Heart left ventricle (tissue), 16 donors: ENCODE data around the gene SIGLEC15. TPM values are rescaled to one million over a fixed set of nuclear protein-coding genes. Genes with fewer than 3 reads are reported as not detected.

Experiments
- ATAC-seq, 4 donors: fragments of 200-7000 bp; cut with Tn5 transposase; one replicate each; pipeline ENCODE4 v1.9.1; 2020 to 2022; ENCODE audit warnings: moderate library complexity in 4 of 4, mild to moderate bottlenecking in 3 of 4, moderate number of reproducible peaks in 1 of 4
- DNase-seq, 5 donors: peaks; one replicate each; pipeline ENCODE4 v3.0.0-alpha.2; 2020
- H3K27ac ChIP-seq, 12 donors: fragments of 200-600 bp; sonication (generic) in 4 of 12; one replicate each; pipeline versions ENCODE4 v1.5.0 to v1.8.0; 2016 to 2022; ENCODE audit warnings: mild to moderate bottlenecking in 2 of 12
- H3K27me3 ChIP-seq, 9 donors: fragments of 200-600 bp; sonication (generic) in 2 of 9; one replicate each; pipeline versions ENCODE4 v1.5.1 to v1.8.0; 2016 to 2022; ENCODE audit warnings: mild to moderate bottlenecking in 3 of 9
- H3K36me3 ChIP-seq, 9 donors: fragments of 200-600 bp; sonication (generic) in 2 of 9; one replicate each; pipeline versions ENCODE4 v1.5.0 to v1.8.0; 2018 to 2022; ENCODE audit warnings: mild to moderate bottlenecking in 2 of 9
- H3K4me1 ChIP-seq, 12 donors: fragments of 200-600 bp; sonication (generic) in 4 of 12; one replicate each; pipeline versions ENCODE4 v1.5.0 to v1.8.0; 2016 to 2022; ENCODE audit warnings: mild to moderate bottlenecking in 3 of 12
- H3K4me3 ChIP-seq, 12 donors: fragments of 200-600 bp; sonication (generic) in 4 of 12; one replicate each; pipeline versions ENCODE4 v1.5.0 to v1.8.0; 2017 to 2022; ENCODE audit warnings: mild to moderate bottlenecking in 9 of 12, moderate library complexity in 4 of 12
- H3K9me3 ChIP-seq, 12 donors: fragments of 200-600 bp; sonication (generic) in 4 of 12; one replicate each; pipeline versions ENCODE4 v1.5.0 to v1.8.0; 2016 to 2022; ENCODE audit warnings: mild to moderate bottlenecking in 1 of 12
- CTCF ChIP-seq, 12 donors: fragments of 200-600 bp; sonication (generic) in 4 of 12; IDR thresholded peaks; one replicate each; pipeline versions ENCODE4 v1.5.0 to v1.8.0; 2018 to 2022; ENCODE audit warnings: antibody characterized with exemption in 12 of 12, mild to moderate bottlenecking in 5 of 12
- POLR2A ChIP-seq, 2 donors: fragments of 450-650 bp; IDR thresholded peaks; one replicate each; pipeline ENCODE4 v1.6.1; 2017; ENCODE audit warnings: antibody characterized with exemption in 2 of 2, mild to moderate bottlenecking in 2 of 2, moderate library complexity in 2 of 2
- WGBS, 4 donors: extraction: QIAGEN DNeasy Blood & Tissue Kit in 2 of 4; methylation state at CpG; one replicate each; pipeline versions ENCODE4 v1.1.5 to v1.1.7; 2013 to 2018; 5-methylcytosine and 5-hydroxymethylcytosine counted together
- intact Hi-C, 10 donors: fragments of 100-400 bp; cut with DNase I; formaldehyde crosslinking; loops; one replicate each; pipeline versions ENCODE4 v1.11.1 to v1.14.2; 2022
- polyA plus RNA-seq, 2 donors: library from polyadenylated mRNA; stranded (reverse); fragments of 200-250 nt; gene quantifications; one replicate each; pipeline ENCODE4 v1.2.3, GENCODE V29; 2013
- total RNA-seq, 9 donors: library from RNA; depleted of rRNA in 2 of 9; stranded (reverse); fragments of >200 nt in 2 of 9; fragmentation: NEBNext Ultra II Directional in 3 of 9; extraction: Animal tissue kit (Norgen Biotek cat#: 25700) in 3 of 9; gene quantifications; one replicate each; pipeline versions ENCODE4 v1.1.0 to v1.2.4, GENCODE V29; 2016 to 2023
- donor health status: ischemic (EF 13 %, LVEDD 7.1; RV severe dilation, severe dysfunction).
- donor health status: healthy with polysubstance abuse.
- donor health status: DM: no; HTN: yes; CAD: no.
- donor health status: DM: no; HTN: no; CAD: no.
- donor health status: ischemic (EF 25% LVEDD 6.9; RV normal size, moderate dysfunction).
- donor health status: ischemic (EF 25% LVEDD 5.7; RV mildly dilated, moderate dysfunction).
- donor health status: healthy.
- donor health status: DM: yes; HTN: yes; CAD: no.
- donor health status: ischemic (EF 35%, LVEDD 5.7; RV mildly dilated, moderate dysfunction).
- donor health status: nonischemic (EF 11% LVEDD 7.7; RV severe dilation, severe dysfunction).
- donor health status: DM: yes; HTN: yes; CAD: no.
- donor health status: PGD.
- donor health status: ischemic (EF 29% LVEDD 5.4; RV normal size, mild dysfunction).
- donor health status: nonischemic (EF 23%, LVEDD 6.1; RV moderate dilation, normal function).

The SIGLEC15 gene
- total and polyA plus RNA-seq, 11 donors, result 0.08 to 0.77 (median 0.38) TPM; not detected in 4

- Histone ChIP-seq H3K36me3 (no peaks in the 10 kb centered on the region), H3K27ac (no peak overlapping the region), H3K4me3 (peak overlapping the region in 10 of 12 donors; percentile 23 to 48 (median 40)), H3K27me3 (peaks cover 7 to 39% (median 30%) of the 10 kb centered on the region in 9 donors), H3K4me1 (peaks cover 0 to 27% (median 14%) of the 10 kb centered on the region in 12 donors), H3K9me3 (no peaks in the 10 kb centered on the region)
- WGBS, 4 donors, result 9 to 15% (median 11%) methylated on average over 26 to 53 of the region's 53 CpGs
- TF ChIP-seq CTCF (IDR thresholded peaks at IDR 0.05), result no peak
- no peak for TF ChIP-seq POLR2A (IDR thresholded peaks at IDR 0.05)
- ATAC-seq, result peak in 3 of 4 donors; percentile 18 to 49 (median 42)
- peak in 2 of 5 donors; percentile 40 to 71 for DNase-seq
- intact Hi-C loops, result loop anchor here (1.0 to 10.0 kb wide), 9 partner anchors 64 to 154 kb away; partner anchors contain the start of gene SLC14A1 (in 6 of the 10)
Measured at GRCh38 chr18:45838302-45839070, 13.0 kb downstream of the SIGLEC15 start.

GRCh38 chr18:45839414-45840395, 14.2 kb downstream of the SIGLEC15 start:
- TF ChIP-seq CTCF (IDR thresholded peaks at IDR 0.05) (peak; percentile 41 to 68 (median 54)), POLR2A (IDR thresholded peaks at IDR 0.05) (no peak)
- H3K9me3 ChIP-seq, result no peaks in the 10 kb centered on the region
- H3K27me3 ChIP-seq, result peaks cover 7 to 39% (median 30%) of the 10 kb centered on the region in 9 donors
- no peak overlapping the region for H3K27ac ChIP-seq
- H3K36me3 ChIP-seq, result no peaks in the 10 kb centered on the region
- WGBS, 4 donors, result 57 to 64% (median 61%) methylated on average over 11 to 13 of the region's 13 CpGs
- intact Hi-C loops, result loop anchor here (1.0 to 10.0 kb wide), 11 partner anchors 65 to 155 kb away; partner anchors contain the start of gene SLC14A1 (in 6 of the 10)
- H3K4me1 ChIP-seq, result peaks cover 0 to 27% (median 14%) of the 10 kb centered on the region in 12 donors
- H3K4me3 ChIP-seq, result no peak overlapping the region
- no peak for DNase-seq
- ATAC-seq, result peak; percentile 13 to 83 (median 78)

- Histone ChIP-seq H3K36me3 (no peaks in the 10 kb centered on the region), H3K27ac (no peak overlapping the region), H3K4me1 (peaks cover 0 to 27% (median 14%) of the 10 kb centered on the region in 12 donors), H3K27me3 (peaks cover 7 to 37% (median 25%) of the 10 kb centered on the region in 9 donors), H3K4me3 (no peak overlapping the region), H3K9me3 (no peaks in the 10 kb centered on the region)
- no peak for TF ChIP-seq POLR2A (IDR thresholded peaks at IDR 0.05)
- no peak for TF ChIP-seq CTCF (IDR thresholded peaks at IDR 0.05)
- peak in 1 of 5 donors; percentile 37 for DNase-seq
- intact Hi-C loops, result loop anchor here in 2 of 10 donors (5.0 kb wide), 2 partner anchors 149 to 154 kb away; no protein-coding TSS in a partner anchor
- 73 to 78% (median 73%) methylated on average over 17 of the region's 17 CpGs for WGBS, 4 donors
- no peak for ATAC-seq
Measured at GRCh38 chr18:45841060-45841764, 15.7 kb downstream of the SIGLEC15 start.
